Pons (tissue), 1 donor: ENCODE results near the gene IFI30.

ENCODE experiments used
- DNase-seq: peaks from one replicate; pipeline ENCODE4 v3.0.0-alpha.2; 2016; ENCODE audit warnings: low spot score

Gene IFI30

GRCh38 chr19:18225702-18226468, 52.3 kb downstream of the IFI30 start, which contains the start of gene PDE4C:
TSS of gene PDE4C (minus strand) at chr19:18226438. CDS start at chr19:18226415, 23 bp downstream.
- no peak for DNase-seq

GRCh38 chr19:18226956-18227780, 53.6 kb downstream of the IFI30 start:
- DNase-seq: no peak
